ENCODE measurements around the gene THOC6.

- TF ChIP-seq IRF2 (CRISPR knock-in tag; IDR thresholded peaks at IDR 0.05; ENCODE audit: borderline replicate concordance, low read depth) (no peak), SP1 (CRISPR knock-in tag; conservative IDR thresholded peaks at IDR 0.05) (no peak), STAT6 (CRISPR knock-in tag; conservative IDR thresholded peaks at IDR 0.05; ENCODE audit: low read depth) (no peak), IRF1 (CRISPR knock-in tag; IDR thresholded peaks at IDR 0.05) (no peak)
Measured at GRCh38 chr16:3049921-3050481, 26.2 kb downstream of the THOC6 start.

Measured in WTC11 (cell line).